ENCODE results near the gene KISS1R.

KISS1R gene

GRCh38 chr19:919199-920050 is 2.3 kb downstream of the KISS1R start:
- DNase-seq (ENCODE audit: low spot score) (no peak), FAIRE-seq (no peak)

DNA sequence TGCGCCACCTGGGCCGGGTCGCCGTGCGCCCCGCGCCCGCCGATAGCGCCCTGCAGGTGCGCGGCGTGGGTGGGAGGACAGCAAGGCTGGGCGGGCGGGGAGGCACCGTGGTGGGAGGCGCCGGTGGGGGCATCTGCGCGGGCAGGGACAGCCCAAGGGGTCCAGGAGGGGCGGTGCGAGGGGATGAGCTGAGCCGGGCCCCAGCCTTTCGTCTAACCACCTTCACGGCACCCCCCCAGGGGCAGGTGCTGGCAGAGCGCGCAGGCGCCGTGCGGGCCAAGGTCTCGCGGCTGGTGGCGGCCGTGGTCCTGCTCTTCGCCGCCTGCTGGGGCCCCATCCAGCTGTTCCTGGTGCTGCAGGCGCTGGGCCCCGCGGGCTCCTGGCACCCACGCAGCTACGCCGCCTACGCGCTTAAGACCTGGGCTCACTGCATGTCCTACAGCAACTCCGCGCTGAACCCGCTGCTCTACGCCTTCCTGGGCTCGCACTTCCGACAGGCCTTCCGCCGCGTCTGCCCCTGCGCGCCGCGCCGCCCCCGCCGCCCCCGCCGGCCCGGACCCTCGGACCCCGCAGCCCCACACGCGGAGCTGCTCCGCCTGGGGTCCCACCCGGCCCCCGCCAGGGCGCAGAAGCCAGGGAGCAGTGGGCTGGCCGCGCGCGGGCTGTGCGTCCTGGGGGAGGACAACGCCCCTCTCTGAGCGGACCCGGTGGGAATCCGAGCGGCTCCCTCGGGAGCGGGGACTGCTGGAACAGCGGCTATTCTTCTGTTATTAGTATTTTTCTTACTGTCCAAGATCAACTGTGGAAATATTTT is 3.1 kb downstream of the KISS1R start:
- no peak for FAIRE-seq
- DNase-seq (ENCODE audit: low spot score), result no peak

GRCh38 chr19:924553-925086 is 7.5 kb downstream of the KISS1R start:
- FAIRE-seq (no peak), DNase-seq (ENCODE audit: low spot score) (no peak)

GRCh38 chr19:925087-925525 is 8.0 kb downstream of the KISS1R start:
- FAIRE-seq (no peak), DNase-seq (ENCODE audit: low spot score) (peak; percentile 27)

GRCh38 chr19:925526-926322 is 8.6 kb downstream of the KISS1R start, which contains the start of gene ARID3A:
Gene ARID3A (plus strand): TSS chr19:926035. CDS start chr19:929529, 3,494 bp downstream.
- DNase-seq (ENCODE audit: low spot score), result peak; percentile 57
- FAIRE-seq, result no peak

DNA sequence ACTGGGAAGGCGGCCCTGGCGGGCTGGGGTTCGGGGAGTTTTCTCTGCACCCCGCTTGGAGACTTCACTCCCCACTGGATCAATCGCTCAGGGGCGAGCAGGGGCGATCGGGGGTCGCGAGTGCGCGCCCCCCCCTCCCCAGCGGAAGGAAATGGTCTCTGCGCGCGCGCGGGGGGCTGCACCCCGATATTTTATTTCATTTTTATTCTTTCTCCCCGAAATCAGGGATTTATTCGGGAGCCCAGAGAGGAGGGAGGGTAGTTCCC is 9.1 kb downstream of the KISS1R start:
- DNase-seq (ENCODE audit: low spot score) (no peak), FAIRE-seq (no peak)

GRCh38 chr19:926589-927350 is 9.6 kb downstream of the KISS1R start:
- no peak for FAIRE-seq
- no peak for DNase-seq (ENCODE audit: low spot score)

DNA sequence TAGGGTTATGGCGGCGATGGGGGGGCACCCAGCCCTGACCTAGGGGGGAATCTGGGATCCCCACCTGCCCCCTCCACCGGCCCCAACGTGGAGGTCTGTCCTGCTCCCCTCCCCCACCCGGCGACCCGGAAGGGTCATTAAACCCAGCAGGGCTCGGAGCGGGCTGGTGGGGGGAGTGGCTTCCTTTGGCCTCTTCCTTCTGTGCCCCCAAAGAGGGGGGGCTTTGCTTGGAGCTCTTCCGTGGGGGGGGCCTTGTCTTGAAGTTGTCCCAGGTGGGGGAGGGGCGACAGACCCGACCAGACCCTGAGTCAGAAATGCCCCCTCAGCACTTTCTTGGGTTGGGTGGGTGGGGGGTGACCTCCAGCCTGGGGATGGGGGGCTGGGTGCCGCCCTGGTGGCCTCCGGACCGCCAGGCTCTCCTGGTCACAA is 10.2 kb downstream of the KISS1R start:
- FAIRE-seq, result no peak
- DNase-seq (ENCODE audit: low spot score), result no peak

GRCh38 chr19:927780-928401 is 10.8 kb downstream of the KISS1R start:
- DNase-seq (ENCODE audit: low spot score) (no peak), FAIRE-seq (no peak)

DNA sequence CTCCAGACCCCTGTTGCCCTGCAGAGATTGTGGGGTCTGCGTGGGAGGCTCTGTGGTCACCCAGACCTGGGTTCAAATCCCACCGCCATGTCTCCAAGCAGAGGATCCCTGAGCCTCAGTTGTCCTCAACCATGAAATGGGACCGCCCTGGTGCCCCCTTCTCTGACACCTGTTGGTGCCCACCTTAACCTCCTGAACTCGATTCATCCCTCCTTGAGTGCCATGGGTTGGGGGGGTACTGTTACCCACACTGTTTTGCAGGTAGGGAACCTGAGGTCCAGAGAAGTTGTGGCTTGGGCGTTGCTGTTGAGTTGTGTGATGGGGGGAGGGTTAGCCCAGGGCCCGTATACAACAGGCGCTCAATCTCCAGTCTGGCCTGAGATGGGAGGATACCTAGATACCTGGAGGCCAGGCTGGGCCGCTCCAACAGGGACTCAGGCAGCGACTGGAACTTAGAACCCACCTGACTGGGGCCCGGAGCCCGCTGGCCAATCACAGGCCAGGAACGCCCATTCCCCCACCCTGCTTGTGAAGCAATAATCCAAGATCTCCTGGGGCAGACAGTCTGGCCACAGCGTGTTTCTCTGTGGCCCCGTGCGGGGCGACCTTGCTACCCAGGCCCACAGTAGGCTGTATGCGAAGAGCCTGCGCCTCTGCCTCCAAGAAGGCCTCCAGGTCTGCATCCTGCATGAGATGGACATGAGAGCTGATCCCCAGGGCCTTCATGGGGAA is 11.5 kb downstream of the KISS1R start:
- FAIRE-seq (no peak), DNase-seq (ENCODE audit: low spot score) (no peak)

GRCh38 chr19:929203-929890 is 12.2 kb downstream of the KISS1R start:
- FAIRE-seq, result no peak
- no peak for DNase-seq (ENCODE audit: low spot score)

DNA sequence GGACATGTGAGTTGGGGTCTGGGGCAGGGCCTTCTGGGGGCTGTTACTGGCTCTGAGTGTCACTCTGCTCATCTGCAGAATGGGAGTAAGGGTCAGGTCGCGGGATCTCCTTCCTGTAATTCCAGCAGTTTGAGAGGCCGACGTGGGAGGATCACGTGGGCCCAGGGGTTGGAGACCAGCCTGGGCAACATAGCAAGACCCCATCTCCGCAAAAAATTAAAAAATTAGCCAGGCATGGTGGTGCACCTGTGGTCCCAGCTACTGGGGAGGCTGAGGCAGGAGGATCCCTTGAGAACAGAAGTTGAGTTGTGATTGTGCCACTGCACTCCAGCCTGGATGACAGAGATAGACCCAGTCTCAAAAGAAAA is 12.7 kb downstream of the KISS1R start:
- FAIRE-seq (no peak), DNase-seq (ENCODE audit: low spot score) (no peak)

- DNase-seq (ENCODE audit: low spot score) (no peak), FAIRE-seq (no peak)
Measured at GRCh38 chr19:931860-932647, 14.9 kb downstream of the KISS1R start.

DNA sequence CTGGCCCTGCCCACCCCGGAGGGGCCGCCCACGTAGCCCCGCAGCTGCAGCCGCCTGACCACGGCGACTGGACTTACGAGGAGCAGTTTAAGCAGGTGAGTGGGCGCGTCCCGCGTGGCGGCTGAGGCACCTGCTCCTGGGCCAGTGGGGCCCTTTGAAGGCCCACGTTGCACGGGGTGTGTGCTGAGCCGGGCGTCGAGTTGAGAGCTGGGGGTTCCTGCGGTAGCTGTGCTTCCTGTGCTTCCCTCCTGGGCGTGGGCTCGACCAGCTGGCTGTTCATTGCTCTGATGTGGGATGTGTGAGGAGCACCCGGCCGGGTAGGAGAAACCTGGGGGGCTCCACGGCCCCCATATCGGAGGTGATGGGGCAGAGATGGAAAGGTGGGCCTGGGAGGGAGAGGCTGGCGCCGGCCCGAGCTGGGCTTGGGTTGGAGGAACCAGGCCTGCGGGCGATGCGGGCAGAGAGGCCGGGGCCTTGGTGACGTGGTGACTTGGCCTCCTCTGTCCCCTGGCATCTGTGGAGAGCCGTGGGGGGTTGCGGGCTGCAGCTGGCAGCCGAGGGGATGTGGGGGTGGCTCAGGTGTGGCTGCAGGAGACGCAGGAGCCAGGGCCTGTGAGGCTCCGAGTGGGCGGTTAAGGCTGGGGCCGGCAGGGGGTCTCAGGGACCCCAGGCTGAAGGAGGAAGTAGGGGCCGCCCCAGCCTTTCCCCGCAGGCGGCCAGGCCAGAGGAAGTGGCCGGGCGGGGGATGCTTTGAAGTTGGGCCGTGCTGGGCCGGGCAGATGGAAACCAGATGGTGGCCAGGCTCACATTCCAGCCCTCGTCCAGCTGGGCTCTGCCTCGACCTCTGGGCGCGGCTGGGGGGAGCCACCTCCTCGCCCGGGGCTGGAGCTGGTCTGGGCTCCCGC is 15.8 kb downstream of the KISS1R start:
- FAIRE-seq (no peak), DNase-seq (ENCODE audit: low spot score) (no peak)

DNA sequence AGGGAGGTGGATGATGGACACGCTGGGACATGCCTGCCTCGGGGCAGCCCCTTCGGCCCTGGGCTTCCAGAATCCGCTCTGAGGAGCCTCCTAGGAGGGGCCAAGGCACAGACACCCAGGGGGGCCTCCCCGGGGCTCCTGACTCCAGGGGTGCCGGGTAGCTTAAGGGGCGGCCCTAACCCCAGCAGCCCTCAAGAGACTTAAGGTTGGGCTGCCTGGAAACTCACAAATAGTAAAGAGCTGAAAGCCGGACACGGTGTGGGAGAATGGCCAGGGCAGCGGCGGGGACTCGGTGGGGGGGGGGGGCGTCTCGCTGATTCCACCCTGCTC is 16.4 kb downstream of the KISS1R start:
- no peak for DNase-seq (ENCODE audit: low spot score)
- FAIRE-seq, result no peak

- FAIRE-seq (no peak), DNase-seq (ENCODE audit: low spot score) (no peak)
Measured at GRCh38 chr19:934197-934840, 17.2 kb downstream of the KISS1R start.

Data from RCC 7860 (cell line).